GM12875 (cell line): ENCODE measurements around the gene ELOVL5.

ENCODE experiments used
- H3K4me3 ChIP-seq: one replicate; pipeline ENCODE4 v1.5.1; 2011; ENCODE audit warnings: low read depth, low read length, control low read depth
- CTCF ChIP-seq: IDR thresholded peaks from 2 replicates; pipeline ENCODE4 v1.5.1; 2011; ENCODE audit warnings: low read depth, mild to moderate bottlenecking, control low read depth, inconsistent platforms, low read length, moderate library complexity, borderline replicate concordance; ENCODE audit not compliant: insufficient read depth

Gene ELOVL5

GRCh38 chr6:53268858-53269608, 79.7 kb downstream of the ELOVL5 start:
- no peak for TF ChIP-seq CTCF
- H3K4me3 ChIP-seq = no peak overlapping the region

- H3K4me3 ChIP-seq = no peak overlapping the region
- TF ChIP-seq CTCF = no peak
Measured at GRCh38 chr6:53266553-53267090, 82.1 kb downstream of the ELOVL5 start.

- no peak overlapping the region for H3K4me3 ChIP-seq
- TF ChIP-seq CTCF = no peak
Measured at GRCh38 chr6:53264915-53265607, 83.7 kb downstream of the ELOVL5 start.

- no peak for TF ChIP-seq CTCF
- no peak overlapping the region for H3K4me3 ChIP-seq
Measured at GRCh38 chr6:53264337-53264736, 84.4 kb downstream of the ELOVL5 start.

- TF ChIP-seq CTCF = no peak
- H3K4me3 ChIP-seq = no peak overlapping the region
Measured at GRCh38 chr6:53263917-53264316, 84.8 kb downstream of the ELOVL5 start.

- no peak for TF ChIP-seq CTCF
- no peak overlapping the region for H3K4me3 ChIP-seq
Measured at GRCh38 chr6:53259860-53260580, 88.7 kb downstream of the ELOVL5 start.

GRCh38 chr6:53258774-53259155, 90.0 kb downstream of the ELOVL5 start:
- no peak overlapping the region for H3K4me3 ChIP-seq
- no peak for TF ChIP-seq CTCF
